HG02973 (cell line): ENCODE results near the gene VPS11.
A peak's percentile ranks its signal among the peaks of the same experiment; 100 is the strongest.

Experiments
- ATAC-seq: cut with Tn5 transposase; IDR thresholded peaks from one replicate; pipeline ENCODE4 v1.9.1; 2021; ENCODE audit warnings: moderate library complexity; ENCODE audit not compliant: unreplicated experiment

Gene VPS11

GRCh38 chr11:119078675-119079420 lies 11.2 kb downstream of the VPS11 start:
- no peak for ATAC-seq

DNA sequence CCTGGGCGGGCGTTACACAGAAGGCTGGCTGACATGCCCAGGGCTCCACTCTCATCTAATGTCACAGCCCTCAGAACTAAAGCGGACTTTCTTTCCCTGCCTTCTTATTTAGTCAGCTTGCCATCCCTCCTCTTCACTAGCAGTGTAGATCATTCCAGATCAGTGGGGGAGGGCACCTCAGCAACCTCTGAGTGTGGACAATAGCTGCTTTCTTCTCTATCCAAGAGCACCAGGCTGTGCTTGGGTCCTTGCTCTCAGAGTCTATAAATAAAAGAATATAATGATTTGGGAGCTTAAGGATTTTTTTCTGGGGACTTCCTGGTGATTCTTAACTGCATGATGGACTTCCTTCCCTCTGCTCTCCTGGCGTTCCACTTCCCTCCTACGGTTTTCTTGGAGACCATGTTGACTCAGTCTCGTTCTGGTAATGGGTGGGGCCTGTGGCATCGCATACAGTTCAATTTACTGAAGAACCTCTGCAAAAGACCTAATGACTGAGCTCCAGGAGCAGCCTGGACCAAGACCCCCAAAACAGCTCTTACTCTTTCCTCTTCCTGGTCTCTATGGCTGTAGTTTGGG lies 14.2 kb downstream of the VPS11 start:
- ATAC-seq: no peak

DNA sequence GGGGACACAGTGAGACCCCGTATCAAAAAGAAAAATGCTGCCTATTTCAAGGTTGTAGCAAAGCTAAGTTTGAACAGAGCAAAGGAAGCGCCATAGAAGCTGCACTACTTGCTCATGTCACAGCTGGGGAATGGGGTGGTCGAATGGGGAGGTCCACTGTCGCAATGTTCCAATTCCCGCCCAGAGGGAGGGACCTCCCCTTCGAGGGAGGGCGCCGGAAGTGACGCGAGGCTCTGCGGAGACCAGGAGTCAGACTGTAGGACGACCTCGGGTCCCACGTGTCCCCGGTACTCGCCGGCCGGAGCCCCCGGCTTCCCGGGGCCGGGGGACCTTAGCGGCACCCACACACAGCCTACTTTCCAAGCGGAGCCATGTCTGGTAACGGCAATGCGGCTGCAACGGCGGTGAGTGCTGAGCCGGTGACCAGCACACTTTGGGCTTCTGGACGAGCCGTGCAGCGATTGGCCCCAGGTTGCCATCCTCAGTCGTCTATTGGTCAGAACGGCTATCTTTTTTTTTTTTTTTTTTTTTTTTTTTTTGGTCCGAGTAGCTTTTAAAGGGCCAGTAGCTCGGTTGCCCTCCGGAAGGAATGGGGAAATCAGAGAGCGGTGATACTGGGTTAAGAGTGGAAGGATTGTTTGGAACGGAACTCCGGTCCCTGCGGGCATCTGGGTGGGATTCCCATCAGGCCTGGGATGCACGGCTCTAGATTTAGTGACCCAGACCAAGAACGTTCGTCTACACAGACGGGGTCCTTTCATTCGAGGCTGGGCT lies 17.2 kb downstream of the VPS11 start, which contains the start of gene HMBS:
TSS of gene HMBS (plus strand) at position 219 of the 774 bp plus-strand sequence. CDS start at position 372, 153 bp downstream.
- peak; percentile 80 for ATAC-seq

GRCh38 chr11:119085437-119085847 lies 17.8 kb downstream of the VPS11 start:
- no peak for ATAC-seq

DNA sequence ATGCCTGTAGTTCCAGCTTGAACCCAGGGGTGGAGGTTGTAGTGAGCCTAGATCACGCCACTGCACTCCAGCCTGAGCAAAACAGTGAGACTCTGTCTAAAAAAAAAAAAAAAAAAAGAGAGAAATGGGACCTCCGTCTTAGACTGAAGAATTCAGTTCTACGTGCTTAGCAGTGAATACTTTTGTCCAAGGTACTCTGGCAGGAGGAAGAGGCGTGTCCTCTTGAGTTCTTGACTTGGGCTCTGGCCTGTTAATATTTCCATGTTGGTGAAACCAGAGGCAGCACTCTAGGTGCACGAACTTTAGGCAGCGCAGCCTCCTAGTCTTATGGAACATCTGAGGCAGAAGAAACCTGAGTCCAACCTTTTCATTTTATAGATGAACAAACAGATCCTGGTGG lies 19.5 kb downstream of the VPS11 start:
- no peak for ATAC-seq

DNA sequence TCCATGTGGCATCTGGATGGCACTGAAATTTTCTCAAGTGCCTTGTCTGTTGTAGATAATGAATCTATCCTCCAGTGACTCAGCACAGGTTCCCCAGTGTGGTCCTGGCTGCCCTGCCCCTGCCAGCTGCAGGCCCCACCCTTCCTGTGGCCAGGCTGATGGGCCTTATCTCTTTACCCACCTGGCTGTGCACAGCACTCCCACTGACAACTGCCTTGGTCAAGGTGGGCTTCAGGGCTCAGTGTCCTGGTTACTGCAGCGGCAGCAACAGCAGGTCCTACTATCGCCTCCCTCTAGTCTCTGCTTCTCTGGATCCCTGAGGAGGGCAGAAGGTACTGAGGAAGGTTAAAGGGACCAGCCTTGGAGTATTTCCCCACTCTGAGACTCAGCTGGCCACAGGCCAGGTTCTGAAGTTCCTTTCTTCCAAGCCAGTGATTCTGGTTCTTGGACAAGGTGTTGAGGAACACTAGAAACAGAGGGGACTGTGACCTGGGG lies 20.2 kb downstream of the VPS11 start:
- ATAC-seq: no peak

- ATAC-seq: no peak
Measured at GRCh38 chr11:119088406-119088805, 20.8 kb downstream of the VPS11 start.

DNA sequence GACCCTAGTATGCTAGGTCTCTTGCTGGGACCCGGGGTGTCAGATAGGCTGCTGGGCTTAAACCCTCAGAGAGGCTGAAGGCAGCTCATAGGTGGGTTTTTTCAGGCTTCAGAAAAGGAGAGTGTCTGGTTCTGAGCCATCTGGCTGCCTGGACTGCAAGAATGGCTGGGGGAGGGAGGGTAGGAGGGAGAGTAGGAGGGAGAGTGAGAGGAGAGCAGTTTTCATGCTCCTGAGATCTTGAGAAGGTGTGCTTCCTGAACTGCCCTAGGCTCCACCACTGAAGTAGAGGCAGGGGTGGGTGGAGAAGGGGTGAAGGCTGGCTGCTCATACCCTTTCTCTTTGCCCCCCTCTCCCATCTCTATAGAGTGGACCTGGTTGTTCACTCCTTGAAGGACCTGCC lies 21.7 kb downstream of the VPS11 start:
- no peak for ATAC-seq

DNA sequence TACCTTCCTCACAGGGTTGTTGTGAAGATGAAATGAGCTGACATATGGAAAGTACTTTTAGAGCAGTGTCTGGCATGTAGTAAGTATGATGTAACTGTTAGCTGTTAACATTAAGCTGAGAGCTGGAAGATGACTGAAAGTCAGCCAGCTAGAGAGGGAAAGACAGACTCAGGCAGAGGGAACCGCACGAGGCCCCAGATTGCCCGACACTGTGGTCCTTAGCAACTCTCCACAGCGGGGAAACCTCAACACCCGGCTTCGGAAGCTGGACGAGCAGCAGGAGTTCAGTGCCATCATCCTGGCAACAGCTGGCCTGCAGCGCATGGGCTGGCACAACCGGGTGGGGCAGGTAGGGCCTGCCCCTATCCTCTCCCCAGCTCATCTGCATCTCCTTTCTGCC lies 23.6 kb downstream of the VPS11 start:
- no peak for ATAC-seq

DNA sequence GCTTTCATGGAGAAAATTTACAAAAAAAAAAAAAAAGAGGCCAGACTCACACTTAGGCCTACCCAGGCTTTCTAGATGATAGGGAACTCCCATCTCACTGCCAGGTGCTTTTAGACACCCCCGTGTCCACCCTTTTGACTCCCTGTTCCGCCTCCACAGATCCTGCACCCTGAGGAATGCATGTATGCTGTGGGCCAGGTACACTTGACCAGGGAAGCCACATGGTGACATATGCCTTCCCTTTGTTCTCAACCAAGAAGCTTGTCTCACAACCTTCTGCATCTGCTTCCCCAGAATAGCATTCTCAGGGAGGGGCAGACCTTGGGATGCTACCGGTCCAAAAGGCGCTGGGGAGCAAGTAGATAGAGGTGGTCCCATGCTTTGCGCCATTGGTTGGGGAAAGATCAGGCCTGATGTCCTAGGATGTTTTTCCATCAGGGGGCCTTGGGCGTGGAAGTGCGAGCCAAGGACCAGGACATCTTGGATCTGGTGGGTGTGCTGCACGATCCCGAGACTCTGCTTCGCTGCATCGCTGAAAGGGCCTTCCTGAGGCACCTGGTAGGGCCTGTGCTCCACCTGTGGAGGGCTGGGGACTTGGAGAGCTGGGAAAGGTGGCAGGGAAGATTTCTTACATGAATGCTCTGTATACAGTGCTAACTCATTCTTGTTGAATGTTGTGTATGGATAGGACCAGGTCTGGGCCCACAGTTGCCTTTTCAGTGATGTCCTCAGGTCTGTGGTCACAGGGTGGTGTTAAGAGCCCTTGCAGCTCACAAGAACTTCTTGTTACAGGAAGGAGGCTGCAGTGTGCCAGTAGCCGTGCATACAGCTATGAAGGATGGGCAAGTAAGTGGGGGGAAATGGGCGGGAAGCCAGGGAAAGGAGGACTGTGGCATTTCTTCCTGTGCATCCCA lies 24.6 kb downstream of the VPS11 start:
- no peak for ATAC-seq

- no peak for ATAC-seq
Measured at GRCh38 chr11:119092880-119093842, 25.5 kb downstream of the VPS11 start.

GRCh38 chr11:119093942-119094815 lies 26.6 kb downstream of the VPS11 start:
- ATAC-seq: peak; percentile 6

DNA sequence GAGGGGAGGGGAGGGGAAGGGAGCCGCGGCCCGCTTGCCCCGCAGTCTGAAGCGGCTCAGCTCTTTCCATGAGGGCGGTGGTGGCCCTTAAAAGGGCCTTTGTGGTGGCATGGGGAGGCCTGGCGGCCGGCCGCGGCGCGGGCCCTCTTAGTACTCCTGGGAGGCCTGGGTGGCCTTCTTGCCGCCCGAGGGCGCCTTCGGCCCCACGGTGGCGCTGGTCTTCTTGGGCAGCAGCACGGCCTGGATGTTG lies 27.1 kb downstream of the VPS11 start:
- peak; percentile 22 for ATAC-seq

DNA sequence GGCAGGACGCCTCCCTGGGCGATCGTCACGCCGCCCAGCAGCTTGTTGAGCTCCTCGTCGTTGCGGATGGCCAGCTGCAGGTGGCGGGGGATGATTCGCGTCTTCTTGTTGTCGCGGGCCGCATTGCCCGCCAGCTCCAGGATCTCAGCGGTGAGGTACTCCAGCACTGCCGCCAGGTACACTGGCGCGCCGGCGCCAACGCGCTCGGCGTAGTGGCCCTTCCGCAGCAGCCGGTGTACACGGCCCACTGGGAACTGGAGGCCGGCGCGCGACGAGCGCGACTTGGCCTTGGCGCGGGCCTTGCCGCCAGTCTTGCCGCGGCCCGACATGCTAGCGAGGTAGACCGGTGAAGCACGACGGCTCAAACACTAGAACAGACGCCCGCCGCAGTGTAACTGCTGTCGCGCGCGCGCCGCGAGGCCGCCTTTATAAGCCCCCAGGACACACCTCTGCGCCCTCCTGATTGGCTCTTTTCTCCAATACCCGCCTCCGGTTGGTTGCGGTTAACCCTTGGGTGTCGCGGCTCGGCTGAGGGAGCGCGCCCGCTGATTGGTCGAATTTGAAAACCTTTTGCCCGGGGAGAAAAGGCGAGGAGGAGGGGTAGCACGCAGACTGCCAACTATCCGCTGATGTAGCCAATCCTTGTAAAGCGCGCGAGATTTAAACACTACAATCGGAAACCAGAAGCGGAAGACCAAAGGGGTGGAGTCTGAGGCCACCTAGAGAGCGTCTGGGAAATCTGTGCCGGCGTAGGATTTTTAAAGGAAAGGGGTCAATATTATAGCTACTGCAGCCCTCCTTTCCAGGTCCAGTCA lies 27.7 kb downstream of the VPS11 start:
- peak; percentile 72 for ATAC-seq

GRCh38 chr11:119099711-119100110 lies 32.1 kb downstream of the VPS11 start:
- no peak for ATAC-seq

- no peak for ATAC-seq
Measured at GRCh38 chr11:119100246-119100970, 32.8 kb downstream of the VPS11 start.

- ATAC-seq: peak; percentile 4
Measured at GRCh38 chr11:119100994-119101758, 33.6 kb downstream of the VPS11 start.
